Glomerular endothelial cell (primary cell): ENCODE results near the gene FGGY. TPM values are rescaled to one million over a fixed set of nuclear protein-coding genes. Genes with fewer than 3 reads are reported as not detected.
"Not testable (repeated sequence)": the region's sequence is repeated elsewhere in the genome, so short reads cannot be mapped to it uniquely, and the experiment has no call there.

Experiments
- DNase-seq: peaks from one replicate; pipeline ENCODE4 v3.0.0-alpha.2; 2011; ENCODE audit warnings: low read depth, low spot score; ENCODE audit errors: extremely low read depth
- total RNA-seq: library from RNA; depleted of rRNA; stranded (reverse); fragments of >200 nt; gene quantifications from 2 replicates; pipeline ENCODE4 v1.2.3, GENCODE V29; 2015

FGGY gene
- total RNA-seq, 1 donor from 2014 or later, result 5.8 TPM

- DNase-seq, result no peak
Observed at GRCh38 chr1:59604191-59604590, 307.3 kb downstream of the FGGY start.

GRCh38 chr1:59605184-59605583 lies 308.3 kb downstream of the FGGY start:
- DNase-seq, result no peak

- DNase-seq, result no peak
Observed at GRCh38 chr1:59605761-59606160, 308.9 kb downstream of the FGGY start.

GRCh38 chr1:59609245-59609644 lies 312.4 kb downstream of the FGGY start:
- no peak for DNase-seq

GRCh38 chr1:59610499-59610898 lies 313.6 kb downstream of the FGGY start:
- DNase-seq, result not testable (repeated sequence)

GRCh38 chr1:59617434-59617833 lies 320.5 kb downstream of the FGGY start:
- no peak for DNase-seq

- no peak for DNase-seq
Observed at GRCh38 chr1:59619557-59619956, 322.7 kb downstream of the FGGY start.

GRCh38 chr1:59625384-59625783 lies 328.5 kb downstream of the FGGY start:
- DNase-seq, result no peak

- no peak for DNase-seq
Observed at GRCh38 chr1:59631561-59632255, 334.8 kb downstream of the FGGY start.

GRCh38 chr1:59635097-59635496 lies 338.2 kb downstream of the FGGY start:
- no peak for DNase-seq

GRCh38 chr1:59638231-59638711 lies 341.4 kb downstream of the FGGY start:
- DNase-seq, result no peak

- DNase-seq, result no peak
Observed at GRCh38 chr1:59639266-59639665, 342.4 kb downstream of the FGGY start.

GRCh38 chr1:59640851-59641250 lies 344.0 kb downstream of the FGGY start:
- DNase-seq, result no peak

GRCh38 chr1:59641836-59642235 lies 344.9 kb downstream of the FGGY start:
- no peak for DNase-seq

GRCh38 chr1:59643526-59643925 lies 346.6 kb downstream of the FGGY start:
- DNase-seq, result no peak

GRCh38 chr1:59645893-59646292 lies 349.0 kb downstream of the FGGY start:
- no peak for DNase-seq

- DNase-seq, result not testable (repeated sequence)
Observed at GRCh38 chr1:59653142-59653958, 356.5 kb downstream of the FGGY start.

- DNase-seq, result no peak
Observed at GRCh38 chr1:59653968-59654367, 357.1 kb downstream of the FGGY start.

- DNase-seq, result no peak
Observed at GRCh38 chr1:59657873-59658465, 361.1 kb downstream of the FGGY start.

- no peak for DNase-seq
Observed at GRCh38 chr1:59664166-59664565, 367.3 kb downstream of the FGGY start.

GRCh38 chr1:59666106-59666505 lies 369.2 kb downstream of the FGGY start:
- no peak for DNase-seq

GRCh38 chr1:59667020-59667419 lies 370.1 kb downstream of the FGGY start:
- DNase-seq, result no peak
